Ishikawa (cell line): ENCODE results near the gene ULK4.

Source experiments
- CEBPB ChIP-seq: IDR thresholded peaks from 2 replicates; pipeline ENCODE4 v1.6.1; 2012
- CREB1 ChIP-seq: IDR thresholded peaks from 2 replicates; pipeline ENCODE4 v1.6.1; 2012; ENCODE audit warnings: low read depth
- EGR1 ChIP-seq: IDR thresholded peaks from 2 replicates; pipeline ENCODE4 v1.6.1; 2012
- EP300 ChIP-seq: IDR thresholded peaks from 2 replicates; pipeline ENCODE4 v1.6.1; 2012; ENCODE audit warnings: borderline replicate concordance
- FOXM1 ChIP-seq: IDR thresholded peaks from 2 replicates; pipeline ENCODE4 v1.6.1; 2012; ENCODE audit warnings: low read depth, borderline replicate concordance
- NFIC ChIP-seq: IDR thresholded peaks from 2 replicates; pipeline ENCODE4 v1.6.1; 2012
- RAD21 ChIP-seq: IDR thresholded peaks from 2 replicates; pipeline ENCODE4 v1.6.1; 2012; ENCODE audit warnings: low read depth
- REST ChIP-seq: IDR thresholded peaks from 2 replicates; pipeline ENCODE4 v1.6.1; 2012; ENCODE audit warnings: low read depth, mild to moderate bottlenecking
- TAF1 ChIP-seq: IDR thresholded peaks from 2 replicates; pipeline ENCODE4 v1.6.1; 2012; ENCODE audit warnings: low read depth, mild to moderate bottlenecking
- TCF12 ChIP-seq: IDR thresholded peaks from 2 replicates; pipeline ENCODE4 v1.6.1; 2012; ENCODE audit warnings: low read depth
- TEAD4 ChIP-seq: IDR thresholded peaks from 2 replicates; pipeline ENCODE4 v1.6.1; 2012
- USF1 ChIP-seq: IDR thresholded peaks from 2 replicates; pipeline ENCODE4 v1.6.1; 2012
- YY1 ChIP-seq: IDR thresholded peaks from 2 replicates; pipeline ENCODE4 v1.6.1; 2012; ENCODE audit warnings: low read depth
- ZBTB7A ChIP-seq: IDR thresholded peaks from 2 replicates; pipeline ENCODE4 v1.6.1; 2012; ENCODE audit warnings: low read depth
- TF ChIP-seq, protein P1 (sequence below): IDR thresholded peaks from 2 replicates; pipeline ENCODE4 v1.6.1; 2012

Gene ULK4

GRCh38 chr3:41450416-41451231, 511.3 kb downstream of the ULK4 start:
- TF ChIP-seq REST (no peak), USF1 (no peak), YY1 (no peak), TCF12 (no peak), RAD21 (no peak), FOXM1 (no peak), TAF1 (no peak), EP300 (no peak)
- TF ChIP-seq, protein P1, sequence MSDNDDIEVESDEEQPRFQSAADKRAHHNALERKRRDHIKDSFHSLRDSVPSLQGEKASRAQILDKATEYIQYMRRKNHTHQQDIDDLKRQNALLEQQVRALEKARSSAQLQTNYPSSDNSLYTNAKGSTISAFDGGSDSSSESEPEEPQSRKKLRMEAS = no peak

DNA sequence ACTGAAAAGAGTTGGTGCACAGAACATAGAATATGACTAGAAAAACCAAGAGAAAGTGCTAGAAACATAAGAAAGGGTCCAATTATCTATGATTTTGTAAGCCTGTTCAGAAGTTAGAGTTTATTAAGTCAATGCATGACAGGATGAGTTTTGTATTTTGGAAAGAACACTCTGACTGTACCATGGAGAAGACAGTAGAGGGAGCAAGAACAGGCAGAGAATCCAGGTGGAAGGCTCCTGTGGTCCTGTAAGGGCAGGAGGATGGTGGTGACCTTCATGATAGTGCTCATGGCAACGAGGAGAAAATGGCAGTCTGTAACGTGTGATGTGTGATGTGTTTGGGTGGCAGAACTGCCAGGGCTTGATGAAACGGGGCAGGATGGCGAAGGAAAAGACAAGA, 513.5 kb downstream of the ULK4 start:
- TF ChIP-seq RAD21 = no peak
- TF ChIP-seq NFIC = no peak
- no peak for TF ChIP-seq USF1
- TF ChIP-seq TCF12 = no peak

GRCh38 chr3:41447701-41448100, 514.2 kb downstream of the ULK4 start:
- TF ChIP-seq TAF1 (no peak), TCF12 (no peak), EP300 (no peak), USF1 (no peak), FOXM1 (no peak), CEBPB (no peak), RAD21 (no peak), EGR1 (no peak), YY1 (no peak), TEAD4 (no peak), ZBTB7A (no peak), REST (no peak), CREB1 (no peak)
- TF ChIP-seq, protein P1 = no peak

DNA sequence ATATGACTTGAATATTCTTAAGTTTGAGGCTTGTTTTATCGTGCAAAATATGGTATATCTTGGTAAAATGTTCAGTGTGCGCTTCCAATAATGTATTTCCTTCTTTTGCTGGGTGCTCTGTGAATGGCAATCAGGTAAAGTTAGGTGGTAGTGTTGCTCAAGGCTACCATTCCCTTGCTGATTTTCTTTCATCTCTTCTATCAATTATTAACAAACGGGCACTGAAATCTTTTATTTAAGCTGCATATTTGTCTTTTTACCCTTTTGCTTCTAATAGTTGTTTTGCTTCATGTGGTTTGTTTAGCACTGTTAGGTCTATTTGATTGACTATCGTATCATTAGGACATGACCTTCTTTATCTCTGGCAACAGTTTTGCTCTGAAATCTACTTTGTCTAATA, 520.3 kb downstream of the ULK4 start:
- TF ChIP-seq RAD21 (no peak), REST (no peak), NFIC (no peak), EP300 (no peak), YY1 (no peak), TAF1 (no peak), CREB1 (no peak), TCF12 (no peak), TEAD4 (no peak), CEBPB (no peak), EGR1 (no peak), ZBTB7A (no peak), FOXM1 (no peak), USF1 (no peak)
- TF ChIP-seq, protein P1 = no peak
